HUES48 (cell line): ENCODE data around the gene ZBTB39.
A peak's percentile ranks its signal among the peaks of the same experiment; 100 is the strongest.
"Not testable (repeated sequence)": the region's sequence is repeated elsewhere in the genome, so short reads cannot be mapped to it uniquely, and the experiment has no call there.

Source experiments
- H3K27ac ChIP-seq: one replicate; pipeline ENCODE4 v1.7.0; 2013; ENCODE audit warnings: low read depth, low read length, inconsistent platforms
- H3K27me3 ChIP-seq: 2 replicates; pipeline ENCODE4 v1.6.1; 2013; ENCODE audit warnings: mild to moderate bottlenecking, low read length; ENCODE audit not compliant: control insufficient read depth, insufficient read depth
- H3K36me3 ChIP-seq: 2 replicates; pipeline ENCODE4 v1.6.1; 2013; ENCODE audit warnings: low read length; ENCODE audit not compliant: control insufficient read depth, insufficient read depth
- H3K4me1 ChIP-seq: 2 replicates; pipeline ENCODE4 v1.6.1; 2013; ENCODE audit warnings: mild to moderate bottlenecking, low read length; ENCODE audit not compliant: control insufficient read depth, insufficient read depth
- H3K4me3 ChIP-seq: 2 replicates; pipeline ENCODE4 v1.5.1; 2013; ENCODE audit warnings: mild to moderate bottlenecking, low read depth, low read length
- H3K9ac ChIP-seq: 2 replicates; pipeline ENCODE4 v1.6.1; 2013; ENCODE audit warnings: mild to moderate bottlenecking, low read depth, low read length, moderate library complexity
- H3K9me3 ChIP-seq: 2 replicates; pipeline ENCODE4 v1.6.1; 2013; ENCODE audit warnings: low read length; ENCODE audit not compliant: control insufficient read depth, insufficient read depth

Gene ZBTB39

DNA sequence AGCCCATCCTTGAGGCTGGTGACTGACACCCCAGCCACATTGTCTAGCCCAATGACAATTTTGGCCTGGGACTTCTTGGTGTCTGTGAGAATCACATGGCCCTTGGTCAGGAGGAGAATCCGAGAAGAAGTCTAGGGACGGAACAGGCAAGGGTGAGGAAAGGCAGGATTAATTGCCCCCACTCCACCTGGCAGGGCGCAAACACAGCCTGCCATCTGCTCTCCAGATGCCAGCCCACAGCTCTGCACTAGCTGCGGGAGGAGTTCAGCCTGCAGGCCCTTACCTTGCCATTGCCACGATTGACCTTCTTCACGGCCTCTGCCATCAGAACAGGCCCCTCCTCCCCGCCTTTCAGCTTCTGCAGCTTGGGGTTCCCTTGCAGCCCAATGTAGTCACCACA lies 23.1 kb upstream of the ZBTB39 start:
- Histone ChIP-seq H3K4me3 (no peak overlapping the region), H3K27ac (no peak overlapping the region), H3K9me3 (no peaks in the 10 kb centered on the region), H3K27me3 (no peaks in the 10 kb centered on the region), H3K36me3 (no peaks in the 10 kb centered on the region), H3K4me1 (peaks cover 14% of the 10 kb centered on the region), H3K9ac (no peak overlapping the region)

DNA sequence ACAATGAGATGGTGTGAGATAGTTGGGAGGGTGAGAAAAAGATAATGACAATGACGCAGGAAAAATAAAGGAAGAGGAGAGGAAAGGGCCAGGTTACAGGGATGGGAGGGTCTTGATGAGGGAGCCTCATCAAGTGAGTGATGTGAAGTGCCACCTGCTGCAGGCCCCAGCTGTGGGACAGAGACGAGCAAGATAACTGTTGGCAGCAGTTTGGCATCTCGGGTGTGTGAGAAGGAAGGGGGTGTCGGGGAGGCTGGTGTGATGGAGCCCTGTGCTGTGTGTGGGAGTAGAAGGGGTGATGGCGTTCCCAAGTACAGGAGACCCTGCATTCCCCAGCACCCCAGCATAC lies 21.4 kb upstream of the ZBTB39 start:
- H3K4me3 ChIP-seq, result no peak overlapping the region
- H3K4me1 ChIP-seq, result peaks cover 14% of the 10 kb centered on the region
- no peaks in the 10 kb centered on the region for H3K9me3 ChIP-seq
- H3K27ac ChIP-seq, result no peak overlapping the region
- no peaks in the 10 kb centered on the region for H3K36me3 ChIP-seq
- H3K27me3 ChIP-seq, result no peaks in the 10 kb centered on the region
- H3K9ac ChIP-seq, result no peak overlapping the region

DNA sequence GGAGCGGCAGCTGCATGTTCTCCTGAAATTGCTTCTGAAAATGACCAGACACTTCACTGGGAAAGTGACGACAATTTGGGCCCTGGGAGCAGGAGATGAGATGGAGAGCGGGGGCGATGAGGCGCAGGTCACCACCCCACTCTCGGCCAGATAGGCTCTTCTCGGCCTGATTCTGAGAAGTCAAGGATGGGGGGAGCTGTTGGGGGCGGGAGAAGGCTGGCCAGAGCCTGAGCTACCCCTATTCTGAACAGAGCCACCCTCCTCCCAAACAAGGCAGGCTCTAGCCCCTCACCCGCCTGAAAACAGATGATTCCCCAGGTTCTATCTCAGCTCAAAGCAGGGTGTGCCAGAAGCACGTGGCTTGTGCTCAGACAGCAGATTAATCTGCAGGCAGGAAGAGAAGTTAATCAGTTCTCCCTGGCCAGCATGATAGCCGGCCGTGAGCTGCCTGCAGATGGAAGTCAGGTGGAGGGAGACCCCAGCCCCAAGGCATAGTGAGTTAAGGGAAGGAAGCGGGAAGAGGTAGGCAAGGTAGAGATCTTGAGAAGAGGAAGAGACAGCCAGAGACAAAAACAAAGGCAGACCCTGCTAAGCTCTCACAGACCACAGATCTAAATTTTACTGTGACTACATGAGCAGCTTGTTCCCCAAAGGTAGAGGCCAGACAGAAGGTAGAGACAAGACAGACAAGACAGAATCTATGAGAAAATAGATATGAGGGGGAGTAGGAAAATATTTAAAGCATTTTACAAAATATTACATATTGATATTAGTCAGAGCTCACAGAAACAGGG lies 20.9 kb upstream of the ZBTB39 start:
- no peak overlapping the region for H3K4me3 ChIP-seq
- no peaks in the 10 kb centered on the region for H3K36me3 ChIP-seq
- no peaks in the 10 kb centered on the region for H3K9me3 ChIP-seq
- H3K9ac ChIP-seq, result no peak overlapping the region
- peaks cover 14% of the 10 kb centered on the region for H3K4me1 ChIP-seq
- no peak overlapping the region for H3K27ac ChIP-seq
- H3K27me3 ChIP-seq, result no peaks in the 10 kb centered on the region

DNA sequence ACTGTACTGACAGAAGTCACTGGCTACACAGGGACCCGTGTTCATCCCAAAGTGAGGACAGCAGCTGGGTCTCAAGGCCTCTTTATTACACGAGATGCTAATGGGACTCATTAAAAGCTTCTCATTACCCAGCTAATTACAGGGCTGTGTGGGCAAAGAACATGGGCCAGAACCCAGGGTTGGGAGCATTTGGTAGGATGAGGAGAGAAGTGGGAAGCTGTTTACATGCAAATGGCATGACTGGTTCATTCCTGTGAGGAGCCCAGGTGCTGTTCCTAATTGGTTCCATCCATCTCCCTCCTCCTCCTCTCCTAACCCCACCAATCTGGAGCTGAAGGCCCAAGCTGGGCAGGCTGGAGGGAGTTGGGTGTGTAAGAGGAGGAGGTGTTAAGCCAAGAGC lies 18.9 kb upstream of the ZBTB39 start:
- Histone ChIP-seq H3K27ac (no peak overlapping the region), H3K4me3 (no peak overlapping the region), H3K27me3 (no peaks in the 10 kb centered on the region), H3K9me3 (no peaks in the 10 kb centered on the region), H3K4me1 (peaks cover 8% of the 10 kb centered on the region), H3K36me3 (no peaks in the 10 kb centered on the region), H3K9ac (no peak overlapping the region)

DNA sequence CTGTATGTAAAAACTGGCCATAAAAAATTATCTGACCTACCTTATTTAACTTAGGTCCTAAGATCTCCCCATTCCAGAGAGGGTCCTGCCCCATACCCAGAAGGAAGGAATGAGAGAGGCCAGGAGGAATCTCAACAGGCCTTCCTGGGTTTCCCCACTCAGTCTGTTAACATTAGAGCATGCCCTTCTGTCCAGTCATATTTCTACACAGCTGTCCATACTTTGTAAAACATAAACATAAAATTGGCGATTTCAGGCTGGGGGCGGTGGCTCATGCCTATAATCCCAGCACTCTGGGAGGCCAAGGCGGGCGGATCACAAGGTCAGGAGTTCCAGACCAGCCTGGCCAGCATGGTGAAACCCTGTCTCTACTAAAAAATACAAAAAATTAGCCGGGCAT lies 16.0 kb upstream of the ZBTB39 start:
- H3K4me1 ChIP-seq, H3K27me3 ChIP-seq, H3K27ac ChIP-seq, H3K4me3 ChIP-seq, H3K9me3 ChIP-seq, H3K9ac ChIP-seq, H3K36me3 ChIP-seq: not testable (repeated sequence)

DNA sequence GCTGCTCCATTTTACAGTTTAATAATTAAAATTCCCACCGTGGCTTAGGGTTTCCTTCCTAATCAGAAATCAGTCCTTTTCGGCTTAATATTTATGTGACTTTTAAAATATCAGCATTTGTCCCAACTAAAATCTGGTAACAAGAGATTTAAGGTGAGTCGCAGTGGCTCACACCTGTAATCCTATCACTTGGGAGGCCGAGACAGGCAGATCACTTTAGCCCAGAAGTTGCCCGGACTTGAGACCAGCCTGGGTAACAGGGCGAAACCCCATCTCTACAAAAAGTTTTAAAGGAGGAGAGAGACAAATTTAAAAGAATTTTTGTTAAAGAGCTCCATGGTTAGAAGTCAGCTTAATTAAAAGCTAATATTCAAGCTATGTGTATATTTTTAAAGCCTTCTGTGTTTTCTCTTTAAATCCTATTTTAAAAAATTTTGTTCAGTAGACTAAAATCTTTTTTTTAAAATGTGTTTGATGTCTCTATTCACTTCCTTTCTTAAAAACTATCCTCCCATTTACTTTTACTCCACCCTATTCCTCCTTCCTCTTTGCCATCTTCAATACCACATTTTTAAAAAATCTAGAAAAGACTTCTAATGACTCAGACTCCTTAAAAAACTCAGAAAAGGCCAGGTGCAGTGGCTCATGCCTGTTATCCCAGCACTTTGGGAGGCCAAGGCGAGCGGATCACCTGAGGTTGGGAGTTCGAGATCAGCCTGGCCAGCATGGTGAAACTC lies 13.8 kb upstream of the ZBTB39 start:
- no peak overlapping the region for H3K27ac ChIP-seq
- no peak overlapping the region for H3K4me3 ChIP-seq
- H3K36me3 ChIP-seq, result no peaks in the 10 kb centered on the region
- no peaks in the 10 kb centered on the region for H3K9me3 ChIP-seq
- H3K9ac ChIP-seq, result no peak overlapping the region
- H3K27me3 ChIP-seq, result no peaks in the 10 kb centered on the region
- no peaks in the 10 kb centered on the region for H3K4me1 ChIP-seq

DNA sequence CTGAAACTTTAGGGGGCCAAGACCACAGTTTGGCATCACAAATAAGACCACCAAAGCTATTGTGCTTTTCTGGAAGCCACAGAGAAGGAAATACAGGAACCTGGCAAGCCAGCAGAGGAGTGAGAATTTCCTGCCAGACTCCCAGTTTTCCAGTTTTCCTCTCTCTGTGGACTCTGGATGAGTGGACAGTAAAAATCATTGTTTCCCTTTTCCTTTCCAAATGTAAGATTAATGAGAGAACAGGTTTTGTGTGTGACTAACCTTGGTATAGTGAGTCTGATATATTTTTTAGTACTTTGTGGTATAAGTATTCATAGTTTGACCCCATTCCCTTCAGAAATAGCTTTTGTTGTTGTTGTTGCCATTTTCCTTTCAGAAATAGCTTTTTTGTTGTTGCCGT lies 12.6 kb upstream of the ZBTB39 start:
- Histone ChIP-seq H3K27ac (no peak overlapping the region), H3K4me1 (no peaks in the 10 kb centered on the region), H3K9me3 (no peaks in the 10 kb centered on the region), H3K36me3 (no peaks in the 10 kb centered on the region), H3K4me3 (no peak overlapping the region), H3K9ac (no peak overlapping the region), H3K27me3 (no peaks in the 10 kb centered on the region)

DNA sequence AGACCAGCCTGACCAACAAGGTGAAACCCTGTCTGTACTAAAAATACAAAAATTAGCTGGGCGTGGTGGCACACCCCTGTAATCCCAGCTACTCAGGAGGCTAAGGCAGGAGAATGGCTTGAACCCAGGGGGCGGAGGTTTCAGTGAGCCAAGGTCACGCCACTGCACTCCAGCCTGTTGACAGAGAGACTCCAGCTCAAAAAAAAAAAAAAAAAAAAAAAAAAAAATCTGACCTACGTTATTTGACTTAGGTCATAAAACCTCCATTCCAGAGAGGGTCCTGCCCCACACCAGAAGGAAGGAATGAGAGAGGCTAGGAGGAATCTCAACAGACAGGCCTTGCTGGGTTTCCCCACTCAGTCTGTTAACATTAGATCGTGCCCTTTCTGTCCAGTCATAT lies 12.0 kb upstream of the ZBTB39 start:
- not testable (repeated sequence) for H3K4me1 ChIP-seq, H3K9ac ChIP-seq, H3K36me3 ChIP-seq, H3K27ac ChIP-seq, H3K9me3 ChIP-seq, H3K27me3 ChIP-seq, H3K4me3 ChIP-seq

DNA sequence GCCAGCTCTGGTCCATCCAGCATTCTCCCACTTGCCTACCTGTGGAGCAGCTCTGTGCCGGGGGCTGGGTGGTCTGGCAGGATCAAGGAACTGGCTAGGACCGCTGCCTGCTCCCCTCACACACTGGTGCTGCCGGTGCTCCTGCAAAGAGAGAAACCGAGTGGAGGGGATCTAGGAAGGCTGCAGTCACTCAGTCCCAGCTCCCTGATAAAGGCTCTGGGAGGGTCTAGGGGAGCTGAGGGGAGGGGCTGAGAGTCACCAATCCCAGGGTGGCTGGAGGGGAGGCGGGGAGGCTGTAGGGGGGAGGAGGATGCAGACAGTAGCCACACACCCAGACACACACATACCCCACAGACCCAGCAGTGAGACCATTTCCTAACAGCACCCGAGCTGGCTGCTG lies 10.0 kb upstream of the ZBTB39 start, which contains the start of gene TAC3:
Gene TAC3, minus strand, starts transcription at position 182 of the 400 bp plus-strand sequence. CDS start 732 bp downstream, outside the sequence.
- no peaks in the 10 kb centered on the region for H3K9me3 ChIP-seq
- no peak within 1 kb of the TSS for H3K27ac ChIP-seq
- no peak within 1 kb of the TSS for H3K9ac ChIP-seq
- no peaks in the 10 kb centered on the region for H3K27me3 ChIP-seq
- no peaks in the 10 kb centered on the region for H3K36me3 ChIP-seq
- H3K4me1 ChIP-seq, result peaks cover 7% of the 10 kb centered on the region
- H3K4me3 ChIP-seq, result peak within 1 kb of the TSS; percentile 3; the same call in 1 of the 2 replicates

DNA sequence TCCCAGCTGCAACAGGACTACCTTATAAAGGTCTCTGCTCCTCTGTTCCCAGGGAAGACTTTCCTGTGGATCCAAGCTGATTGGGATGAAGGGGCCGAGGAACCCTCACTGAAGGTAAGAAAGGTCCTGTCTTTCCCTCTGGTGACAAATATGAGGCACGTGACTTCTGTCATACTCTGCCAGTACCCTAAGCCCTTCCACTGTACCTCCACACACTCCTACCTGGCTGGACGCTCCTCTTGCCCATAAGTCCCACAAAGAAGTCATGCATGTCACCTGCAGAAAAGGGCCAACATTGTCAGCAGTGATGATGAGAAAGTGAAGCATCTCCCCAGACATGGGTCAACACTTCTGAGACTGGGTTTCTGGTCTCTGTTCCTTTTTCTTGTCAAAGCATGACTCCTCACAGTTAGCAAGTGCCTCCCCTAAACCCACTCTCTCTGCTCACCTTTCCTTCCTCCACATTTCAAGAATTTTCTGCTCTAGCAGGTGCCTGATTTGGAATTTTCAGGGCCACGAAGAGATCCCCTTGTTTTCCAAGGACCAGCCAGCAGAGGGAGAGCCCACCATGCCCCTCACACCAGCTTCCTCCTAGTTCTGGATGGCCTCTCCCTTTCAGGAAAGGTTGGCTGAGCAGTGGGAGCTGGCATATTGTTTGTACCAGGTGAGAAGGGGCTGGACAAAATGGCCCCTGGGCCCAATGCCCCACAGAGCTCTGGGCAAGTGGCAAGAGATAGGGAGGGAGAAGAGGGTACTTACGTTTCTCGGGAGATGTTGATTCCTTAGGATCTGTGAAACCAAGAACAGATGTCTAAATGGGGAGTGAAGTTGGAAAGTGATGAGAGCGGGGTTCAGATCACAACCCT lies 6.5 kb upstream of the ZBTB39 start:
- Histone ChIP-seq H3K9me3 (no peaks in the 10 kb centered on the region), H3K4me1 (peaks cover 35% of the 10 kb centered on the region), H3K9ac (no peak overlapping the region), H3K4me3 (no peak overlapping the region), H3K36me3 (no peaks in the 10 kb centered on the region), H3K27me3 (no peaks in the 10 kb centered on the region), H3K27ac (no peak overlapping the region)
